ENCODE measurements around the gene RIMBP2. TPM values are rescaled to one million over a fixed set of nuclear protein-coding genes. Genes with fewer than 3 reads are reported as not detected.

RIMBP2 gene
- total and polyA plus RNA-seq, 2 experiments from 2014 or later: 0.31 to 0.37 TPM

DNA sequence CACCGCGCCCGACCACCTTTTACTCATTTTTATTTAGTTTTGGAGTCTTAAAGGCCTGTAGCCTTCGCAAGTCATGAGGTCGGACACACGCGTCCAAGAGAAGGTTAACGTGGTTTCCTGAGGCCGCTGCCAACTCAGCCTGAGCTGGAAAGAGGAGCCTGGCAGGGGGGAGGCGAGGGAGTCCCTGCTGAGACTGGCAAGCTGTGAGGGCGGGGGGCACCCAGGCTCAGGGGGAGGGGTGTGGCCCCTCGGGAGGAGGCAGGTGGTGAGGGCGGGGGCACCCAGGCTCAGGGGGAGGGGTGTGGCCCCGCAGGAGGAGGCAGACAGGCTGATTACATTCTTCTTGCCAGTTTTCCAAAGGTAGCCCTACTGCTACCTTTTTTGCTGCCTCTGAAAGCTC lies 235.2 kb downstream of the RIMBP2 start:
- no peak for TF ChIP-seq CREB1 (CRISPR knock-in tag; IDR thresholded peaks at IDR 0.05; ENCODE audit: low read depth)
- TF ChIP-seq STAT1 (IDR thresholded peaks at IDR 0.05; ENCODE audit: unreplicated experiment): no peak
- no peak for TF ChIP-seq NANOG (IDR thresholded peaks at IDR 0.05; ENCODE audit: borderline replicate concordance)
- TF ChIP-seq POLR2AphosphoS5 (IDR thresholded peaks at IDR 0.05; ENCODE audit: low read depth): no peak
- TF ChIP-seq, protein P1, sequence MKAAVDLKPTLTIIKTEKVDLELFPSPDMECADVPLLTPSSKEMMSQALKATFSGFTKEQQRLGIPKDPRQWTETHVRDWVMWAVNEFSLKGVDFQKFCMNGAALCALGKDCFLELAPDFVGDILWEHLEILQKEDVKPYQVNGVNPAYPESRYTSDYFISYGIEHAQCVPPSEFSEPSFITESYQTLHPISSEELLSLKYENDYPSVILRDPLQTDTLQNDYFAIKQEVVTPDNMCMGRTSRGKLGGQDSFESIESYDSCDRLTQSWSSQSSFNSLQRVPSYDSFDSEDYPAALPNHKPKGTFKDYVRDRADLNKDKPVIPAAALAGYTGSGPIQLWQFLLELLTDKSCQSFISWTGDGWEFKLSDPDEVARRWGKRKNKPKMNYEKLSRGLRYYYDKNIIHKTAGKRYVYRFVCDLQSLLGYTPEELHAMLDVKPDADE (IDR thresholded peaks at IDR 0.05): no peak
- no peak for TF ChIP-seq EZH2phosphoT487 (IDR thresholded peaks at IDR 0.05; ENCODE audit: unreplicated experiment)
- TF ChIP-seq, protein P2, sequence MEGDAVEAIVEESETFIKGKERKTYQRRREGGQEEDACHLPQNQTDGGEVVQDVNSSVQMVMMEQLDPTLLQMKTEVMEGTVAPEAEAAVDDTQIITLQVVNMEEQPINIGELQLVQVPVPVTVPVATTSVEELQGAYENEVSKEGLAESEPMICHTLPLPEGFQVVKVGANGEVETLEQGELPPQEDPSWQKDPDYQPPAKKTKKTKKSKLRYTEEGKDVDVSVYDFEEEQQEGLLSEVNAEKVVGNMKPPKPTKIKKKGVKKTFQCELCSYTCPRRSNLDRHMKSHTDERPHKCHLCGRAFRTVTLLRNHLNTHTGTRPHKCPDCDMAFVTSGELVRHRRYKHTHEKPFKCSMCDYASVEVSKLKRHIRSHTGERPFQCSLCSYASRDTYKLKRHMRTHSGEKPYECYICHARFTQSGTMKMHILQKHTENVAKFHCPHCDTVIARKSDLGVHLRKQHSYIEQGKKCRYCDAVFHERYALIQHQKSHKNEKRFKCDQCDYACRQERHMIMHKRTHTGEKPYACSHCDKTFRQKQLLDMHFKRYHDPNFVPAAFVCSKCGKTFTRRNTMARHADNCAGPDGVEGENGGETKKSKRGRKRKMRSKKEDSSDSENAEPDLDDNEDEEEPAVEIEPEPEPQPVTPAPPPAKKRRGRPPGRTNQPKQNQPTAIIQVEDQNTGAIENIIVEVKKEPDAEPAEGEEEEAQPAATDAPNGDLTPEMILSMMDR (conservative IDR thresholded peaks at IDR 0.05; ENCODE audit: low read depth in 2 of 2): no peak
- TF ChIP-seq ZNF331 (CRISPR knock-in tag; IDR thresholded peaks at IDR 0.05; ENCODE audit: low read depth): no peak
- TF ChIP-seq, protein P3, sequence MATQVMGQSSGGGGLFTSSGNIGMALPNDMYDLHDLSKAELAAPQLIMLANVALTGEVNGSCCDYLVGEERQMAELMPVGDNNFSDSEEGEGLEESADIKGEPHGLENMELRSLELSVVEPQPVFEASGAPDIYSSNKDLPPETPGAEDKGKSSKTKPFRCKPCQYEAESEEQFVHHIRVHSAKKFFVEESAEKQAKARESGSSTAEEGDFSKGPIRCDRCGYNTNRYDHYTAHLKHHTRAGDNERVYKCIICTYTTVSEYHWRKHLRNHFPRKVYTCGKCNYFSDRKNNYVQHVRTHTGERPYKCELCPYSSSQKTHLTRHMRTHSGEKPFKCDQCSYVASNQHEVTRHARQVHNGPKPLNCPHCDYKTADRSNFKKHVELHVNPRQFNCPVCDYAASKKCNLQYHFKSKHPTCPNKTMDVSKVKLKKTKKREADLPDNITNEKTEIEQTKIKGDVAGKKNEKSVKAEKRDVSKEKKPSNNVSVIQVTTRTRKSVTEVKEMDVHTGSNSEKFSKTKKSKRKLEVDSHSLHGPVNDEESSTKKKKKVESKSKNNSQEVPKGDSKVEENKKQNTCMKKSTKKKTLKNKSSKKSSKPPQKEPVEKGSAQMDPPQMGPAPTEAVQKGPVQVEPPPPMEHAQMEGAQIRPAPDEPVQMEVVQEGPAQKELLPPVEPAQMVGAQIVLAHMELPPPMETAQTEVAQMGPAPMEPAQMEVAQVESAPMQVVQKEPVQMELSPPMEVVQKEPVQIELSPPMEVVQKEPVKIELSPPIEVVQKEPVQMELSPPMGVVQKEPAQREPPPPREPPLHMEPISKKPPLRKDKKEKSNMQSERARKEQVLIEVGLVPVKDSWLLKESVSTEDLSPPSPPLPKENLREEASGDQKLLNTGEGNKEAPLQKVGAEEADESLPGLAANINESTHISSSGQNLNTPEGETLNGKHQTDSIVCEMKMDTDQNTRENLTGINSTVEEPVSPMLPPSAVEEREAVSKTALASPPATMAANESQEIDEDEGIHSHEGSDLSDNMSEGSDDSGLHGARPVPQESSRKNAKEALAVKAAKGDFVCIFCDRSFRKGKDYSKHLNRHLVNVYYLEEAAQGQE (IDR thresholded peaks at IDR 0.05; ENCODE audit: unreplicated experiment): no peak
- TF ChIP-seq, protein P4, sequence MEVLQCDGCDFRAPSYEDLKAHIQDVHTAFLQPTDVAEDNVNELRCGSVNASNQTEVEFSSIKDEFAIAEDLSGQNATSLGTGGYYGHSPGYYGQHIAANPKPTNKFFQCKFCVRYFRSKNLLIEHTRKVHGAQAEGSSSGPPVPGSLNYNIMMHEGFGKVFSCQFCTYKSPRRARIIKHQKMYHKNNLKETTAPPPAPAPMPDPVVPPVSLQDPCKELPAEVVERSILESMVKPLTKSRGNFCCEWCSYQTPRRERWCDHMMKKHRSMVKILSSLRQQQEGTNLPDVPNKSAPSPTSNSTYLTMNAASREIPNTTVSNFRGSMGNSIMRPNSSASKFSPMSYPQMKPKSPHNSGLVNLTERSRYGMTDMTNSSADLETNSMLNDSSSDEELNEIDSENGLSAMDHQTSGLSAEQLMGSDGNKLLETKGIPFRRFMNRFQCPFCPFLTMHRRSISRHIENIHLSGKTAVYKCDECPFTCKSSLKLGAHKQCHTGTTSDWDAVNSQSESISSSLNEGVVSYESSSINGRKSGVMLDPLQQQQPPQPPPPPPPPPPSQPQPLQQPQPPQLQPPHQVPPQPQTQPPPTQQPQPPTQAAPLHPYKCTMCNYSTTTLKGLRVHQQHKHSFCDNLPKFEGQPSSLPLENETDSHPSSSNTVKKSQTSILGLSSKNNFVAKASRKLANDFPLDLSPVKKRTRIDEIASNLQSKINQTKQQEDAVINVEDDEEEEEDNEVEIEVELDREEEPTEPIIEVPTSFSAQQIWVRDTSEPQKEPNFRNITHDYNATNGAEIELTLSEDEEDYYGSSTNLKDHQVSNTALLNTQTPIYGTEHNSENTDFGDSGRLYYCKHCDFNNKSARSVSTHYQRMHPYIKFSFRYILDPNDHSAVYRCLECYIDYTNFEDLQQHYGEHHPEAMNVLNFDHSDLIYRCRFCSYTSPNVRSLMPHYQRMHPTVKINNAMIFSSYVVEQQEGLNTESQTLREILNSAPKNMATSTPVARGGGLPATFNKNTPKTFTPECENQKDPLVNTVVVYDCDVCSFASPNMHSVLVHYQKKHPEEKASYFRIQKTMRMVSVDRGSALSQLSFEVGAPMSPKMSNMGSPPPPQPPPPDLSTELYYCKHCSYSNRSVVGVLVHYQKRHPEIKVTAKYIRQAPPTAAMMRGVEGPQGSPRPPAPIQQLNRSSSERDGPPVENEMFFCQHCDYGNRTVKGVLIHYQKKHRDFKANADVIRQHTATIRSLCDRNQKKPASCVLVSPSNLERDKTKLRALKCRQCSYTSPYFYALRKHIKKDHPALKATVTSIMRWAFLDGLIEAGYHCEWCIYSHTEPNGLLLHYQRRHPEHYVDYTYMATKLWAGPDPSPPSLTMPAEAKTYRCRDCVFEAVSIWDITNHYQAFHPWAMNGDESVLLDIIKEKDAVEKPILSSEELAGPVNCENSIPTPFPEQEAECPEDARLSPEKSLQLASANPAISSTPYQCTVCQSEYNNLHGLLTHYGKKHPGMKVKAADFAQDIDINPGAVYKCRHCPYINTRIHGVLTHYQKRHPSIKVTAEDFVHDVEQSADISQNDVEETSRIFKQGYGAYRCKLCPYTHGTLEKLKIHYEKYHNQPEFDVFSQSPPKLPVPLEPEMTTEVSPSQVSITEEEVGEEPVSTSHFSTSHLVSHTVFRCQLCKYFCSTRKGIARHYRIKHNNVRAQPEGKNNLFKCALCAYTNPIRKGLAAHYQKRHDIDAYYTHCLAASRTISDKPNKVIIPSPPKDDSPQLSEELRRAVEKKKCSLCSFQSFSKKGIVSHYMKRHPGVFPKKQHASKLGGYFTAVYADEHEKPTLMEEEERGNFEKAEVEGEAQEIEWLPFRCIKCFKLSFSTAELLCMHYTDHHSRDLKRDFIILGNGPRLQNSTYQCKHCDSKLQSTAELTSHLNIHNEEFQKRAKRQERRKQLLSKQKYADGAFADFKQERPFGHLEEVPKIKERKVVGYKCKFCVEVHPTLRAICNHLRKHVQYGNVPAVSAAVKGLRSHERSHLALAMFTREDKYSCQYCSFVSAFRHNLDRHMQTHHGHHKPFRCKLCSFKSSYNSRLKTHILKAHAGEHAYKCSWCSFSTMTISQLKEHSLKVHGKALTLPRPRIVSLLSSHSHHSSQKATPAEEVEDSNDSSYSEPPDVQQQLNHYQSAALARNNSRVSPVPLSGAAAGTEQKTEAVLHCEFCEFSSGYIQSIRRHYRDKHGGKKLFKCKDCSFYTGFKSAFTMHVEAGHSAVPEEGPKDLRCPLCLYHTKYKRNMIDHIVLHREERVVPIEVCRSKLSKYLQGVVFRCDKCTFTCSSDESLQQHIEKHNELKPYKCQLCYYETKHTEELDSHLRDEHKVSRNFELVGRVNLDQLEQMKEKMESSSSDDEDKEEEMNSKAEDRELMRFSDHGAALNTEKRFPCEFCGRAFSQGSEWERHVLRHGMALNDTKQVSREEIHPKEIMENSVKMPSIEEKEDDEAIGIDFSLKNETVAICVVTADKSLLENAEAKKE (CRISPR knock-in tag; IDR thresholded peaks at IDR 0.05): no peak
- no peak for TF ChIP-seq ZNF114 (CRISPR knock-in tag; IDR thresholded peaks at IDR 0.05)
- TF ChIP-seq JUNB (IDR thresholded peaks at IDR 0.05; ENCODE audit: unreplicated experiment): no peak
- no peak for TF ChIP-seq EZH2 (IDR thresholded peaks at IDR 0.05; ENCODE audit: low read depth, unreplicated experiment)
- no peaks in the 10 kb centered on the region for H3K27me3 ChIP-seq (ENCODE audit: insufficient read depth)
- Mint-ChIP-seq H3K27ac (no peak overlapping the region), H3K9me3 (peaks cover 78% of the 10 kb centered on the region), H3K36me3 (ENCODE audit: low read depth) (peaks cover 25% of the 10 kb centered on the region), H3K27me3 (ENCODE audit: insufficient read depth, low read depth, poor library complexity) (peaks cover 5% of the 10 kb centered on the region), H3K4me3 (no peak overlapping the region), H3K4me1 (peaks cover 4% of the 10 kb centered on the region)
- no peaks in the 10 kb centered on the region for H3K4me1 ChIP-seq (ENCODE audit: insufficient read depth)
- no peaks in the 10 kb centered on the region for H4K20me1 ChIP-seq (replicated peaks; ENCODE audit: insufficient read depth)
- no peak overlapping the region for H3K4me2 ChIP-seq
- no peak overlapping the region for H3K4me3 ChIP-seq
- H2AFZ ChIP-seq: no peak overlapping the region
- no peaks in the 10 kb centered on the region for H3F3A ChIP-seq (replicated peaks; ENCODE audit: low read depth)
- H3K36me3 ChIP-seq (ENCODE audit: insufficient read depth): no peaks in the 10 kb centered on the region
- ATAC-seq (no peak), DNase-seq (ENCODE audit: low spot score) (no peak)
- no peaks in the 10 kb centered on the region for H3K9me2 ChIP-seq (ENCODE audit: insufficient read depth)
- H3K27ac ChIP-seq (ENCODE audit: low read depth): no peak overlapping the region
- H3K79me2 ChIP-seq (replicated peaks; ENCODE audit: insufficient read depth): no peaks in the 10 kb centered on the region
